H1 (cell line): ENCODE measurements around the gene FBXO21.

Experiments
- EZH2 ChIP-seq: fragments of 200-600 bp; sonication (generic); IDR thresholded peaks from 2 replicates; pipeline ENCODE4 v1.7.1; 2012; ENCODE audit warnings: low read depth, mild to moderate bottlenecking, moderate library complexity, low read length, inconsistent platforms; ENCODE audit not compliant: severe bottlenecking
- POLR2A ChIP-seq, 2 experiments: IDR thresholded peaks; 1 replicate in 1 of 2; 2 replicates in 1 of 2; pipeline ENCODE4 v1.6.1; 2011; ENCODE audit warnings: low read depth in 2 of 2, low read length in 2 of 2, mild to moderate bottlenecking in 2 of 2; ENCODE audit errors: control extremely low read depth in 1 of 2
- TBP ChIP-seq: IDR thresholded peaks from 2 replicates; pipeline ENCODE4 v1.6.1; 2011; ENCODE audit warnings: low read depth, low read length, improper control_type of control experiment
- TF ChIP-seq, protein P1 (sequence below), 3 experiments: IDR thresholded peaks; 1 replicate in 2 of 3; 2 replicates in 1 of 3; pipeline versions ENCODE4 v1.5.1 to v1.6.1; 2011; ENCODE audit warnings: low read length in 3 of 3, mild to moderate bottlenecking in 3 of 3, inconsistent platforms in 2 of 3, low read depth in 1 of 3, moderate library complexity in 1 of 3; ENCODE audit not compliant: insufficient read depth in 1 of 3; ENCODE audit errors: control extremely low read depth in 1 of 3
- TF ChIP-seq, protein P2 (sequence below): IDR thresholded peaks from 2 replicates; pipeline ENCODE4 v1.6.1; 2012; ENCODE audit warnings: low read length, inconsistent platforms
- TF ChIP-seq, protein P3 (sequence below): IDR thresholded peaks from 2 replicates; pipeline ENCODE4 v1.6.1; 2012; ENCODE audit warnings: inconsistent platforms

DNA sequence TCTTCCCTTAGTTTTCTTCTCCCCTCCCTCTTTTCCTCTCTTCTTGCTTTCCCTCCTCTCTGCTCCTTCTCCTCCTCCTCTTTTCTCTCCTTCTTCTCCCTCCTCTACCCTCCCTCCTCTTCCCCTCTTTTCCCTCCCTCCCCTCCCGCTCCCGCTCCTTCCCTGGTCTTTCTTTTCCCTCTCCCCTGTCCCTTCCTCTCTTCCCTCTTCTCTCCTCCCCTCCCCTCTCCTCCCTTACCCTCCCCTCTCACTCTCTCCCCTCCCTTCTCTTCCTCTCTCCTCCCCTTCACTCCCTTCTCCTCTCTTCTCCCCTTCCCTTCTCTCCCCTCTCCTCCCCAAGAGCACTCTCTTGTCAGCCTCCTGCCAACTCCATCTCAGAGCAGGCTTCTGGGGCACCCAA is 17.4 kb upstream of the FBXO21 start:
- TF ChIP-seq TBP (no peak), EZH2 (no peak), POLR2A (IDR thresholded peaks at IDR 0.05; ENCODE audit: control extremely low read depth in 1 of 2, low read depth in 2 of 2, low read length in 2 of 2) (no peak)
- TF ChIP-seq, protein P1, sequence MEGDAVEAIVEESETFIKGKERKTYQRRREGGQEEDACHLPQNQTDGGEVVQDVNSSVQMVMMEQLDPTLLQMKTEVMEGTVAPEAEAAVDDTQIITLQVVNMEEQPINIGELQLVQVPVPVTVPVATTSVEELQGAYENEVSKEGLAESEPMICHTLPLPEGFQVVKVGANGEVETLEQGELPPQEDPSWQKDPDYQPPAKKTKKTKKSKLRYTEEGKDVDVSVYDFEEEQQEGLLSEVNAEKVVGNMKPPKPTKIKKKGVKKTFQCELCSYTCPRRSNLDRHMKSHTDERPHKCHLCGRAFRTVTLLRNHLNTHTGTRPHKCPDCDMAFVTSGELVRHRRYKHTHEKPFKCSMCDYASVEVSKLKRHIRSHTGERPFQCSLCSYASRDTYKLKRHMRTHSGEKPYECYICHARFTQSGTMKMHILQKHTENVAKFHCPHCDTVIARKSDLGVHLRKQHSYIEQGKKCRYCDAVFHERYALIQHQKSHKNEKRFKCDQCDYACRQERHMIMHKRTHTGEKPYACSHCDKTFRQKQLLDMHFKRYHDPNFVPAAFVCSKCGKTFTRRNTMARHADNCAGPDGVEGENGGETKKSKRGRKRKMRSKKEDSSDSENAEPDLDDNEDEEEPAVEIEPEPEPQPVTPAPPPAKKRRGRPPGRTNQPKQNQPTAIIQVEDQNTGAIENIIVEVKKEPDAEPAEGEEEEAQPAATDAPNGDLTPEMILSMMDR (IDR thresholded peaks at IDR 0.05; ENCODE audit: control extremely low read depth in 1 of 3, insufficient read depth in 1 of 3, low read depth in 1 of 3, low read length in 3 of 3): no peak
- TF ChIP-seq, protein P2, sequence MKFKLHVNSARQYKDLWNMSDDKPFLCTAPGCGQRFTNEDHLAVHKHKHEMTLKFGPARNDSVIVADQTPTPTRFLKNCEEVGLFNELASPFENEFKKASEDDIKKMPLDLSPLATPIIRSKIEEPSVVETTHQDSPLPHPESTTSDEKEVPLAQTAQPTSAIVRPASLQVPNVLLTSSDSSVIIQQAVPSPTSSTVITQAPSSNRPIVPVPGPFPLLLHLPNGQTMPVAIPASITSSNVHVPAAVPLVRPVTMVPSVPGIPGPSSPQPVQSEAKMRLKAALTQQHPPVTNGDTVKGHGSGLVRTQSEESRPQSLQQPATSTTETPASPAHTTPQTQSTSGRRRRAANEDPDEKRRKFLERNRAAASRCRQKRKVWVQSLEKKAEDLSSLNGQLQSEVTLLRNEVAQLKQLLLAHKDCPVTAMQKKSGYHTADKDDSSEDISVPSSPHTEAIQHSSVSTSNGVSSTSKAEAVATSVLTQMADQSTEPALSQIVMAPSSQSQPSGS: no peak
- TF ChIP-seq, protein P3, sequence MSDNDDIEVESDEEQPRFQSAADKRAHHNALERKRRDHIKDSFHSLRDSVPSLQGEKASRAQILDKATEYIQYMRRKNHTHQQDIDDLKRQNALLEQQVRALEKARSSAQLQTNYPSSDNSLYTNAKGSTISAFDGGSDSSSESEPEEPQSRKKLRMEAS: no peak
